ENCODE results near the gene OPN1SW. TPM values are rescaled to one million over a fixed set of nuclear protein-coding genes. Genes with fewer than 3 reads are reported as not detected.
A peak's percentile ranks its signal among the peaks of the same experiment; 100 is the strongest.

Gene OPN1SW
- total and polyA plus RNA-seq, 9 of the 15 experiments (the other 6 are each of a cell fraction or from before 2014, with no cell fraction given), result 0.84 to 1.0 TPM; not detected in 7

DNA sequence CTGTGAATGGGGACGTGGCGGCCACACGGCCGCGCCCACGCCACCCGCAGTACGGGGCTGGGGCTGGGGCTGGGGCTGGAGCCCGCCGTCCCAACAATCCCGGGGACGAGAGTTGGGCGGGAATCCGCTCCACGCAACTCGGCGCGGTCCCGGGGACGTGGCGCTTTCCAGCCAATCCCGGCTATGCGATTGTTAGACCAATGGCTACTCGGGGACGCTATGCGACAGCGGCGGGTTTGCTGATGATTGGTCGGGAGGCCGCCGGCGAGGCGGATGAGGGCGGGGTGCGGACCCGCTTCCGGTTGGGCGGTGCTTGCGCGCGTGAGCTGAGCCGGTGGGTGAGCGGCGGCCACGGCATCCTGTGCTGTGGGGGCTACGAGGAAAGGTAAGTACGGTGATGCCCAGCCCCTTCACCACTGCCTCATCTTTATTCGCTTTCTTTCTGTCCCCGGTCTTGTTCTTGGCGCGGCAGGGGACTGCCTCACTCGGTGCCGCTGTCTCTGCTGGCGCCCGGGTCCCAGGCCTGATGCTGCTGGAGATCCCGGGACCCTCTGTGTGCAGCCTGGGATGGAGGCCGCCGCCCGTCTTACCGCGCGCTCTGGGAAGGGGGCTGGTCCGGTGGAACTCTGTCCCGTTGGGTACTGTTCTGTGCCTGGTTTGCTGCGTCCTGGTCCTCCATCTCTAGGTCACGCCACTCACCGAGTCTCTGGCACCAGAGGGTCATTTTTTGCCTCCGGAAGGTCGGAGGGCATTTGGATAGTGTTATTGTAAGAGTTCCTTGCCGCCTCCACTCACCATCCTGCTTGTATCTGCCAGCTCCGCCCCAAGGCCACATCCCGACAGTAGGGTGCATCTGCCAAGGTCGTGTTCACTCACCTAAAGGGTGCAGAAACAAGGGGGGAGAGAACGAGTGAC is 36.3 kb downstream of the OPN1SW start, which contains the start of gene CALU (continued):
- TF ChIP-seq, protein P1, sequence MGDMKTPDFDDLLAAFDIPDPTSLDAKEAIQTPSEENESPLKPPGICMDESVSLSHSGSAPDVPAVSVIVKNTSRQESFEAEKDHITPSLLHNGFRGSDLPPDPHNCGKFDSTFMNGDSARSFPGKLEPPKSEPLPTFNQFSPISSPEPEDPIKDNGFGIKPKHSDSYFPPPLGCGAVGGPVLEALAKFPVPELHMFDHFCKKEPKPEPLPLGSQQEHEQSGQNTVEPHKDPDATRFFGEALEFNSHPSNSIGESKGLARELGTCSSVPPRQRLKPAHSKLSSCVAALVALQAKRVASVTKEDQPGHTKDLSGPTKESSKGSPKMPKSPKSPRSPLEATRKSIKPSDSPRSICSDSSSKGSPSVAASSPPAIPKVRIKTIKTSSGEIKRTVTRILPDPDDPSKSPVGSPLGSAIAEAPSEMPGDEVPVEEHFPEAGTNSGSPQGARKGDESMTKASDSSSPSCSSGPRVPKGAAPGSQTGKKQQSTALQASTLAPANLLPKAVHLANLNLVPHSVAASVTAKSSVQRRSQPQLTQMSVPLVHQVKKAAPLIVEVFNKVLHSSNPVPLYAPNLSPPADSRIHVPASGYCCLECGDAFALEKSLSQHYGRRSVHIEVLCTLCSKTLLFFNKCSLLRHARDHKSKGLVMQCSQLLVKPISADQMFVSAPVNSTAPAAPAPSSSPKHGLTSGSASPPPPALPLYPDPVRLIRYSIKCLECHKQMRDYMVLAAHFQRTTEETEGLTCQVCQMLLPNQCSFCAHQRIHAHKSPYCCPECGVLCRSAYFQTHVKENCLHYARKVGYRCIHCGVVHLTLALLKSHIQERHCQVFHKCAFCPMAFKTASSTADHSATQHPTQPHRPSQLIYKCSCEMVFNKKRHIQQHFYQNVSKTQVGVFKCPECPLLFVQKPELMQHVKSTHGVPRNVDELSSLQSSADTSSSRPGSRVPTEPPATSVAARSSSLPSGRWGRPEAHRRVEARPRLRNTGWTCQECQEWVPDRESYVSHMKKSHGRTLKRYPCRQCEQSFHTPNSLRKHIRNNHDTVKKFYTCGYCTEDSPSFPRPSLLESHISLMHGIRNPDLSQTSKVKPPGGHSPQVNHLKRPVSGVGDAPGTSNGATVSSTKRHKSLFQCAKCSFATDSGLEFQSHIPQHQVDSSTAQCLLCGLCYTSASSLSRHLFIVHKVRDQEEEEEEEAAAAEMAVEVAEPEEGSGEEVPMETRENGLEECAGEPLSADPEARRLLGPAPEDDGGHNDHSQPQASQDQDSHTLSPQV (IDR thresholded peaks at IDR 0.05), result no peak; the same call in 1 of the 2 replicates
- TF ChIP-seq POLR2AphosphoS5 (IDR thresholded peaks at IDR 0.05; ENCODE audit: control insufficient read depth, insufficient read depth, low read depth, low read length), result peak; percentile 88
- no peak for TF ChIP-seq SIX5 (IDR thresholded peaks at IDR 0.05; ENCODE audit: borderline replicate concordance in 1 of 2, insufficient read depth in 1 of 2, low read depth in 1 of 2, low read length in 2 of 2)
- TF ChIP-seq POLR2AphosphoS2 (IDR thresholded peaks at IDR 0.05; ENCODE audit: low read length), result peak; percentile 30; the same call in 1 of the 2 replicates
- no peak for TF ChIP-seq POU5F1 (IDR thresholded peaks at IDR 0.05; ENCODE audit: borderline replicate concordance, low read depth, low read length, partially characterized antibody)
- peak; percentile 45 for TF ChIP-seq MXI1 (IDR thresholded peaks at IDR 0.05; ENCODE audit: low read depth, low read length)
- TF ChIP-seq, protein P2, sequence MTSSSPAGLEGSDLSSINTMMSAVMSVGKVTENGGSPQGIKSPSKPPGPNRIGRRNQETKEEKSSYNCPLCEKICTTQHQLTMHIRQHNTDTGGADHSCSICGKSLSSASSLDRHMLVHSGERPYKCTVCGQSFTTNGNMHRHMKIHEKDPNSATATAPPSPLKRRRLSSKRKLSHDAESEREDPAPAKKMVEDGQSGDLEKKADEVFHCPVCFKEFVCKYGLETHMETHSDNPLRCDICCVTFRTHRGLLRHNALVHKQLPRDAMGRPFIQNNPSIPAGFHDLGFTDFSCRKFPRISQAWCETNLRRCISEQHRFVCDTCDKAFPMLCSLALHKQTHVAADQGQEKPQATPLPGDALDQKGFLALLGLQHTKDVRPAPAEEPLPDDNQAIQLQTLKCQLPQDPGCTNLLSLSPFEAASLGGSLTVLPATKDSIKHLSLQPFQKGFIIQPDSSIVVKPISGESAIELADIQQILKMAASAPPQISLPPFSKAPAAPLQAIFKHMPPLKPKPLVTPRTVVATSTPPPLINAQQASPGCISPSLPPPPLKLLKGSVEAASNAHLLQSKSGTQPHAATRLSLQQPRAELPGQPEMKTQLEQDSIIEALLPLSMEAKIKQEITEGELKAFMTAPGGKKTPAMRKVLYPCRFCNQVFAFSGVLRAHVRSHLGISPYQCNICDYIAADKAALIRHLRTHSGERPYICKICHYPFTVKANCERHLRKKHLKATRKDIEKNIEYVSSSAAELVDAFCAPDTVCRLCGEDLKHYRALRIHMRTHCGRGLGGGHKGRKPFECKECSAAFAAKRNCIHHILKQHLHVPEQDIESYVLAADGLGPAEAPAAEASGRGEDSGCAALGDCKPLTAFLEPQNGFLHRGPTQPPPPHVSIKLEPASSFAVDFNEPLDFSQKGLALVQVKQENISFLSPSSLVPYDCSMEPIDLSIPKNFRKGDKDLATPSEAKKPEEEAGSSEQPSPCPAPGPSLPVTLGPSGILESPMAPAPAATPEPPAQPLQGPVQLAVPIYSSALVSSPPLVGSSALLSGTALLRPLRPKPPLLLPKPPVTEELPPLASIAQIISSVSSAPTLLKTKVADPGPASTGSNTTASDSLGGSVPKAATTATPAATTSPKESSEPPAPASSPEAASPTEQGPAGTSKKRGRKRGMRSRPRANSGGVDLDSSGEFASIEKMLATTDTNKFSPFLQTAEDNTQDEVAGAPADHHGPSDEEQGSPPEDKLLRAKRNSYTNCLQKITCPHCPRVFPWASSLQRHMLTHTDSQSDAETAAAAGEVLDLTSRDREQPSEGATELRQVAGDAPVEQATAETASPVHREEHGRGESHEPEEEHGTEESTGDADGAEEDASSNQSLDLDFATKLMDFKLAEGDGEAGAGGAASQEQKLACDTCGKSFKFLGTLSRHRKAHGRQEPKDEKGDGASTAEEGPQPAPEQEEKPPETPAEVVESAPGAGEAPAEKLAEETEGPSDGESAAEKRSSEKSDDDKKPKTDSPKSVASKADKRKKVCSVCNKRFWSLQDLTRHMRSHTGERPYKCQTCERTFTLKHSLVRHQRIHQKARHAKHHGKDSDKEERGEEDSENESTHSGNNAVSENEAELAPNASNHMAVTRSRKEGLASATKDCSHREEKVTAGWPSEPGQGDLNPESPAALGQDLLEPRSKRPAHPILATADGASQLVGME (CRISPR knock-in tag; IDR thresholded peaks at IDR 0.05), result peak; percentile 71; the same call in 1 of the 2 replicates
- TF ChIP-seq, protein P3, sequence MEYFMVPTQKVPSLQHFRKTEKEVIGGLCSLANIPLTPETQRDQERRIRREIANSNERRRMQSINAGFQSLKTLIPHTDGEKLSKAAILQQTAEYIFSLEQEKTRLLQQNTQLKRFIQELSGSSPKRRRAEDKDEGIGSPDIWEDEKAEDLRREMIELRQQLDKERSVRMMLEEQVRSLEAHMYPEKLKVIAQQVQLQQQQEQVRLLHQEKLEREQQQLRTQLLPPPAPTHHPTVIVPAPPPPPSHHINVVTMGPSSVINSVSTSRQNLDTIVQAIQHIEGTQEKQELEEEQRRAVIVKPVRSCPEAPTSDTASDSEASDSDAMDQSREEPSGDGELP (CRISPR knock-in tag; IDR thresholded peaks at IDR 0.05; ENCODE audit: borderline replicate concordance), result peak; percentile 83
- TF ChIP-seq RFX5 (IDR thresholded peaks at IDR 0.05; ENCODE audit: low read depth, low read length), result no peak; the same call in 1 of the 2 replicates
- TF ChIP-seq ZC3H8 (IDR thresholded peaks at IDR 0.05), result no peak
- TF ChIP-seq, protein P4, sequence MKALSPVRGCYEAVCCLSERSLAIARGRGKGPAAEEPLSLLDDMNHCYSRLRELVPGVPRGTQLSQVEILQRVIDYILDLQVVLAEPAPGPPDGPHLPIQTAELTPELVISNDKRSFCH (CRISPR knock-in tag; IDR thresholded peaks at IDR 0.05), result no peak
- TF ChIP-seq, protein P4 (tag; IDR thresholded peaks at IDR 0.05), result 0 out of 2 replicates have a peak, but pooled peaks have one; percentile 17
- TF ChIP-seq POLR2H (tag; IDR thresholded peaks at IDR 0.05; ENCODE audit: low read depth), result peak; percentile 95

All from K562 (cell line).